HL-60/S4 treated with retinoic acid at 250 ng/mL for 4 days and 3 days (cell line): ENCODE measurements around the gene PIK3C2G.
"Not testable (repeated sequence)": the region's sequence is repeated elsewhere in the genome, so short reads cannot be mapped to it uniquely, and the experiment has no call there.

Source experiments
- in situ Hi-C: fragments of 300-500 bp; cut with MboI; formaldehyde crosslinking; loops from 2 replicates; pipeline ENCODE4 v1.7.0; 2022; ENCODE audit warnings: low sequenced_read_pairs

PIK3C2G gene

DNA sequence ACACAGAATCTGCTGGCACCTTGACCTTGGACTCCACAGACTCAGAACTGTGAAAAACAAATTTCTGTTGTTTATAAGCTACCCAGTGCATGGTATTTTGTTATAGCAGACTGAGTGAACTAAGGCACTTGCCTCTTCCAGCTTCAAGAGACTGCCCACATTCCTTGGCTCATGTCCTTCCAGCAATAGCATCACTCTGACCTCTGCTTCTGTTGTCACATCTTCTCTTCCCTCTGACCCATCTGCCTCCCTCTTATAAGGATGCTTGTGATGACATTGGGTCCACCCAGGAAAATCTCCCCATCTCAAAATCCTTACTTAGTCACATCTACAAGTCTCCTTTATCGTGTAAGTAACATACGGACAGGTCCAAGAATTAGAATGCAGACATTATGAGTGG, 200.4 kb downstream of the PIK3C2G start:
- in situ Hi-C loops, result no loop called here

DNA sequence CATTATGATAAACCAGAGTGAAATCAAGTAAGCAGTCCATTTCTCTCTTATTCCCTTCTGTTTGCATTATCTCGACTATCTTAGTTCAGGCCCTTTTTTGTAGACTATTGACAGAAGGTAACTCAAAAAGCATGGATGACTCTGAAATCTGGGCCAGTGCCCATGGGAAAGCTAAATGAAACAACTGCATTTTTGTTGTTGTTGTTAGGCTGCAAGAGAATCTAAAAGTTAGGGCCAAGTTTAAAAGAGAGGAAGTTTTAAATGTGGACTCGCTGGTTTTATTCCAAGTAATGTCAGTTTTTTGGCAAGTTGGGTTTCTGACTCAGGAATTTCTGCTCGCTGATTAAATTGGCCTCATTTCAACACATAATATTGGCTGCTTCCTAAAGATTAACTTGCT, 201.1 kb downstream of the PIK3C2G start:
- in situ Hi-C loops, result no loop called here

DNA sequence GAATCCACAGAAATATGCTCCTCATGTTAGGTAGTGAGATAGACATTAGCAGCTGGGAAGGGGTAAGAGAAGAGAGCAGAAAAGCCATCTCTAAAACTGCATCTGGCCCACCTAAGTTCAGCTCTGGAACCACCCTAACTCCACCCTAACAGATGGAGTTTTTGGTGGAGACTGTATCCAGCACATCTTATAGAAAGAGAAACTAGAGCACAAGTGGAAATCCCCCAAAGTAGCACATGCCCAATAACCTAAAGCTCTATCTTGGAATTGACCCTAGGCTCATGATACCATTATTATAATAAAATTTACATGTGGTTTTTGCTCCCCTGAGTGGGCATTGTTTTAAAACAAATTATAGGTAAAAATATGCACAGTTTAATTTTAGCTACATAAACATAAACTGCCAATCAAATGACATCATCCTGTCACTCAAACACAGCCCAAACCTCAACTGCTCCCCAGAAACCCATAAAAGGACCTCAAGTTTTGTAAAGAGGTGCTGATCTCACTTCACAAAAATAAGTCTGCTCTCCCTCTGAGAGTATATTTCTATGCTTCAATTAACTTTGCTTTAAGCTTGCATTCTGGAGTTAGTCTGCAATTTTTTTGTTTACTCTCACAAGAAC, 206.4 kb downstream of the PIK3C2G start:
- in situ Hi-C loops, result no loop called here

DNA sequence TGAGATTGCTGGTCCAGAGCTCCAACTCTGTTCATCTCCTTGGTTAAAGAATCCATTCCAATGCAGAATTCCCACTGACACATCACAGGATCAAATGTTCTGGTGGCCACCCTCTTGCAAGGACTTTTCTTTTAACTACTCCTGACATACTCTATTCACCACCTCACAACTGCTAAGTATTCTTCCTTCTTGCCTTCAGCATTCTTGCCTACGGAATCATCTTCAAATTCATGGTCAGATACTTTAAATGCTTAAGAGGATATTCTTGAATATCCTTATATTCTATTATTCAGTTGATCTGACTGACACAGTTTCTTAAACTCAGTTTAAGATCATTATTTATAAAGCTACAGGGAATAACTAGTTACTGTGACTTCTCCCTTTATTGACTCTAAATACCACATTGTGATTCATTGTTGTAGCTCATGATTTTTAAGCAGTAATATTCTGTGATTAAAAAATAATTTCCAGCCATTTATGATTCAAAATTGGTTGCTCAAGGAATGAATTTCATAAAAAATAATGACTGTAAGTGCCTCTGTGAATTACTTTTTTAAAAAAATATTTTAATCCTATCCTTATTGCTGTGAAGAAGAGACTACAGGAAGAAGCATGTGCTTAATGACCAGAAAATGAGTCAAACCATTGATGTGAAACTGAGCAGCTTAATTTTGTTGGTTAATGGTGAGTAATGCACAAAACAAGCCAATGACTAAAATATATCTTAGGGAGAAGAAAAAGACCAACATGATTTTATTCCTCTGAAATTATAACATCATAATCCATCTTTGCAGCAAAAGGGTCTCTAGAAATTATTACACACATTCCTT, 207.1 kb downstream of the PIK3C2G start:
- in situ Hi-C loops, result no loop called here

DNA sequence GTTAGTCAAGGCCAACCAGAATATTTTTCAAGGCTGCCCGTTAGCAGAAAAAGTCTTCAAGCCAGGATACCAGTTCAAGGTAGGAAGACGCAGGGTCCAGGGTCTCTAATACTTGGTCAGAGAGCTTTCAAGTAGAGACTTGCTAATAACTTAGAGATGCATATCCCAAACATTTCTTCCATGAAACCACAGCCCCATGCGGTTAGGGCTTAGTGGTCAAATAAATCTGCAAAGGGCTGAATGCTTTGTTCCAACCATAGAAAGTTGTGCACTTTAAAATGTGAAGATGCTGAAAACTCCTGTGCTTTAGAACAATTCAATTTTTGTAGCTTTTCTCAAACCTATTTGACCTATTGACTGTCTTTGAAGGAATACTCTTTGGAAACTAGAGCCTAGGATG, 208.9 kb downstream of the PIK3C2G start:
- in situ Hi-C loops, result no loop called here

DNA sequence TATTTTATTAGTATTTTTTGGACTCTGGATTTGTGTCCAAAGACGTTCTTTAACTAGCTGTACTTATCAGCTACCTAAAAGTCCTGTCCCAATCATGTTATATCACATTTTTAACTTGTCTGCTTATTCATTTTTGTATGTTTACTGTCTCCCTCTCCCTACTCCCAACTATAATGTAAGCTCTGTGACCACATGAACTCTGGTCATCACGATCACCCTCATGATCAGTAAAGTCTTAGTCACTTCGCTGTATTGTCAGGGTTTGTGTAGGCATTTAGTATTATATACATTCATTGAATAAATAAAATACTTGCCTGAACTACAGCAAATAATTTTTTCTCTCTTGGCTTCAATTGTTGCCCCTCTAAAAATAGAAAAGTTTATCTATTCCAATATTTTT, 211.0 kb downstream of the PIK3C2G start:
- in situ Hi-C loops, result no loop called here

DNA sequence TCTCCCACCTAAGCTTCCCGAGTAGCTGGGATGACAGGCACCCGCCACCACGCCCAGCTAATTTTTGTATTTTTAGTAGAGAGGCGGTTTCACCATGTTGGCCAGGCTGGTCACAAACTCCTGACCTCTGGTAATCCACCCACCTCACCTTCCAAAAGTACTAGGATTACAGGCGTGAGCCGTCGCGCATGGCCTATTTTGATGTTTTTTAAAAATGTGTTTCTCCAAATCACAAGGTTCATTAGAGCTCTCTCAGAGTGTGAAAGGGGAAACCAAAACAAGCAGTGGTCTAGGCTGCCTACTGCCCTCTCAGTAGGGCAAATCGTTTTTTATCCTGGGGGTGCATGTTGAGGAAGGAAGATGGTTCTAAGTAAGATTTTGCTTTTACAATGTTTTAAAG, 211.5 kb downstream of the PIK3C2G start:
- in situ Hi-C loops, result no loop called here

DNA sequence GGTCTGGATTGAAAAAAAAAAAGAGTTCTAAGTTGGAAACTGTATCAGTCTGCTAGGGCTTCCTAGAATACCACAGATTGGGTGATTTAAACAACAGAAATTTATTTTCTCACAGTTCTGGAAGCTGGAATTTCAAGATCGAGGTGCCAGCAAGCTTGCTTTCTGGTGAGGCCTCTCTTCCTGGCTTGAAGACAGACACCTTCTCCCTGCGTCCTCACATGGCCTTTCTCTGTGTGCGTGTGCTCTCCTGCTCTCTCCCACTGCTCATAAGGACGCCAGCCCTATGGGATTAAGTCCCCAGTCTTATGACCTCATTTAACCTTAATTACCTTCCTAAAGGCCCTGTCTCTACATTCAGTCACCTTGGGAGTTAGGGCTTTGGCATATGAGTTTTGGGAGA, 215.5 kb downstream of the PIK3C2G start:
- in situ Hi-C loops, result no loop called here

DNA sequence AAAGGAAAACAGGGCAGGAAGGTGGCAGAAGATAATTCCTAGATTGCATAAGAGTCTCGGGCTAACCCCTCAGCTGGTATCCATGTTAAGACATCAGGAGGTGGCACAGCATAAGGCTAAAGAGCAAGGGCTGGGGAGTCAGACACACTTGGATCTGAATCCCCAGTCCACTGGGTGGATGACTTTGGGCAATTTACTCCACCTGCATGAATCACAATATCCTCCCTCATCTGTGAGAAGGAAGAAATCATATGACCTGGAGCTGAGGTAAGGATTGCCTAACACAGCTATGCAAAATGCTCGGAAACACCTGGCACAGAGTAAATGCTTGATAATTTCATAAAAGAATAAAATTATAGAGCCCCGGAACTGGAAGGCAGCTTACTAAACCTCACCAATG, 217.9 kb downstream of the PIK3C2G start:
- in situ Hi-C loops, result no loop called here

DNA sequence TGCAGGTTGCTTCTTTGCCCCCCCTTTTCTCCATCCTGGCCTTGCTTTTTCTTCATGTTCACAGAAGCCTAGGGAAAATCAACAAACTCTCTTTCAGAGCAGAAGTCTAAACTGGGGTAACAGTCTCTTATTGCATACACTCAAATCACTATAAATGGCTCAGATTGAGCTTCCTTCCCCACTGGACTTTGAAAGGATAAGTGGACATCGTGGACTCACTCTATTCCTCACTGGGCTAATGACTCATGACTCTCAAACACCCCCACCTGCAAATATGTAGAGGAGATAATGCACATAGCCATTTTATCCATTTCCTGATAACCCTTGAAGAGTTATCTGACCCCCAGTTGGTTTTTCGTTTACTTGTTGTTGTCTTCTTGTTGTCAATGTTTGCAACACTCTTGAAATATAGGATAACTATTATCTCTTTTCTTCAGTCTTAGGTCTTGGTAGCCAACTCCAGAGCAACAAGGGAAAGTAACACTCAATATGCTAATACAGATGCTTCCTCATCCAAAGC, 221.3 kb downstream of the PIK3C2G start:
- in situ Hi-C loops, result no loop called here

DNA sequence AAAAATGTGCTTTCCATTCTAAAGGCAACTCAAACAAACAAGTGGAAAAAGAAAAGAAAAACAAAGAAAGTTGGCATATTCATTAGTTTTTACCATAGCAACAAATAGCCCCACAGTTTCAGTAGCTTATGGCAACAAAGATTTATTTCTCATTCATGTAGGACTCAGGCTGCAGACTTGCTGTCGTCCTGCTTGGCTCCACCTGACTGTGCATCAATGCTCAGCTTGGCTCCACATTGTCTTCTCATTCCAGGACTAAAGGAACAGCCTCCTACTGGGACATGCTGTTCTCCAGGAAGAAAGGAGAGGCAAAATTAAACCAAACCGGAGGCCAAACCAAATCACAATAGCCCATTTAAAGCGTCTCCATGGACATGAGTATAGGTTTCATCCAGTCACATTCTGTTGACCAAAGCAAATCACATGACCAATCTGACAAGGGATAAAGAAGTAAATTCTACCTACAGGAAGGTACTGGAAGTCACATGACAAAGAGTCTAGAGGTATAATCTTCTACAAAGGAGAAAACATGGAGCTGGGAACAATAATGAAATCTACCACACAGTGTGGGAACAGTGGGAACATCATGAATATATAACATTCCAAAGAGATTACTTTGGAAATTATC, 222.5 kb downstream of the PIK3C2G start:
- in situ Hi-C loops, result no loop called here

DNA sequence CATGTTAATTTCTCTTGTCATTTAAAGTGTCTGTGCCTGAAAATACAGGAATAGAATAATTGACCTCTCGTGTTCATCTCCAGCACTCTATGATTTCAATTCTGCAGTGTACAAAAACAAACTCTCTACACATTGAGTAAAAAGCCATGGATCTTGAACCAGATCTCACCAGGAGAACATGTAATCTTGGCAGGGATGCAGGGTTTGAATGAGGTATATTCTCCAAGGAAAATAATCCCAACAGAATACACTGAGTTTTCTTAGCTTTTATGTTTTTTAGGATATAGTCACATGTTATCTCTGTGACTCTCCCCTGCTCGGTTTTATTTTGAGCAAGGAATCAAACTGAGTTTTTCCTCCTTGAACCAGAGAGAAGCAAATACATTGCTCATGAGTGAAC, 224.7 kb downstream of the PIK3C2G start:
- in situ Hi-C loops, result no loop called here

DNA sequence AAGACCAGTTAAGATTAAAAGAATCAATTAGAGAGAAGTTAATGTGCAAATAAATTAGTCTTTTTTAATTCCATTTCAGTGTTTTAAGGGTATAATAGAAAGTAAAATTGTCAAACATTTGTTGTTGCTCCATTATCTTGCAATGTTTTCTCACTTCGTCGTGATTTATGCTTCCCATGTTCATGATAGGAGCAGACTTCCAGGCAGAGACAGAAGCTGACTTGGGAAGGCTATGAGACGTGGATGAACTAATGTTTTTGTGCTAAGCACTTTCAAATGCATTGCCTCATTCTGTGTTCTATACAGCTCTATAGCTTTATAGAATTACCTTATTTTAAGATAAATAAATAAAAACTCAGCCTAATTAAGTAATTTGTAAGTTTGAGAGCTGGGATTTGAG, 226.2 kb downstream of the PIK3C2G start:
- in situ Hi-C loops, result no loop called here

DNA sequence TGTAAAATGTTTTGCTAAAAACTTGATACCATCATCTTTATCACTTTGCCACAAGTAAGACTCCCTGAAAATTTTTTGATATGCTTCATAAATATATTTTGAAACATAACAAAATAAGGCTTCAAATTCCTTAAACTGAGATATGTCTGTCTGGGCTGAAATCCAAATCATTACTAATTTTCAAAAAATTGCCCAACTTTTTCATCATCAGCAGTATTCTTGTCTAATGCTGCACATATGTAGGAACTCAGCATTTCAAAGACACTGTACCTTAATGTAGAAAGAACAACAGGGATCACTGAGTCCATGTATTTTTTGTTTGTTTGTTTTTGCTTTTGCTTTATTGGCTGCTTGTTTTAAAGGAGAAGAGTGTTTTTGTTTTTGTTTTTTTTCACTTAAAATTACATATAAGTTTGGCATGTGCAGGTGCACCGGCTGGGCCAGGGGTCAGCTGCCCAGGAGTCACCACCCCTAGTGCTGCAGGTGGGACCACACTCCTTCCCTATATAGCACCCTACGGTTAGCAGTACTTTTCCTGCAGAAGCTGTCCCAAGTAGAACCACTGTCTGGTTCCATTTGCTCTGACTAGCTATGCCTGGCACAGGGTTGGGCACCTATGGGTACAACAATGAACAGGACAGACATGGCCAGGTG, 231.2 kb downstream of the PIK3C2G start:
- in situ Hi-C loops, result no loop called here

DNA sequence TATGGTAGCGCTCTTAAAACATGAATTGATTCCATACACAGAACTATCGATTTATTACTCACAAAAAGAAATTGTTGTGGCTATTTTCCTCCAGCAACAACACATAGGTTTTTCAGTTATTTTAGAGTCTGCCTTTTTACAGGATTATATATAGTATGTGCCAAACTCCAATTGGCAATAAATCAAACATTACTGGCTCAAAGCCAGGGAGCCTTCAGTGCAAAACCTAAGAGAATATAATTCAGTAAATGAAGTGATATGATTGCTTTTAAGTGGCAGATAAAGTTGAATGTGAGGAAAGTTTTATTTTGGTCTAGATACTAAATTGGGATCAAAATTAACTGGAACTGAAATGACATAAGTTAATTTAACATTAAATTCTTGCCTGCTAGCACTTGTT, 234.8 kb downstream of the PIK3C2G start:
- in situ Hi-C loops, result no loop called here

DNA sequence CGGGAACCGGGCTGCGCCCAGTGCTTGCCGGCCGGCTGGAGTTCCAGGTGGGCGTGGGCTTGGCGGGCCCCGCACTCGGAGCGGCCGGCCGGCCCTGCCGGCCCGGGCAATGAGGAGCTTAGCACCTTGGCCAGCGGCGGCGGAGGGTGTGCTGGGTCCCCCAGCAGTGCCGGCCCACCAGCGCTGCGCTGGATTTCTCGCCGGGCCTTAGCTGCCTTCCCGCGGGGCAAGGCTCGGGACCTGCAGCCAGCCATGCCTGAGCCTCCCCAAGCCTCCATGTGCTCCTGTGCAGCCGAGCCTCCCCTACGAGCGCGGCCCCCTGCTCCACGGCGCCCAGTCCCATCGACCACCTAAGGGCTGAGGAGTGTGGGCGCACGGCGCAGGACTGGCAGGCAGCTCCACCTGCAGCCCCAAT, 238.8 kb downstream of the PIK3C2G start:
- in situ Hi-C loops, result not testable (repeated sequence)

DNA sequence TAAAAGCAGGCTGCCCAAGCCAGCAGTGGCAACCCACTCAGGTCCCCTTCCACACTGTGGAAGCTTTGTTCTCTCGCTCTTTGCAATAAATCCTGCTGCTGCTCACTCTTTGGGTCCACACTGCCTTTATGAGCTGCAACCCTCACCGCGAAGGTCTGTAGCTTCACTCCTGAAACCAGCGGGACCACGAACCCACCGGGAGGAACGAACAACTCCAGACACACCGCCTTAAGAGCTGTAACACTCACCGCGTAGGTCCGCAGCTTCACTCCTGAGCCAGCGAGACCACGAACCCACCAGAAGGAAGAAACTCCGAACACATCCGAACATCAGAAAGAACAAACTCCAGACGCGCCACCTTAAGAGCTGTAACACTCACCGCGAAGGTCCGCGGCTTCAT, 239.4 kb downstream of the PIK3C2G start:
- in situ Hi-C loops, result not testable (repeated sequence)

DNA sequence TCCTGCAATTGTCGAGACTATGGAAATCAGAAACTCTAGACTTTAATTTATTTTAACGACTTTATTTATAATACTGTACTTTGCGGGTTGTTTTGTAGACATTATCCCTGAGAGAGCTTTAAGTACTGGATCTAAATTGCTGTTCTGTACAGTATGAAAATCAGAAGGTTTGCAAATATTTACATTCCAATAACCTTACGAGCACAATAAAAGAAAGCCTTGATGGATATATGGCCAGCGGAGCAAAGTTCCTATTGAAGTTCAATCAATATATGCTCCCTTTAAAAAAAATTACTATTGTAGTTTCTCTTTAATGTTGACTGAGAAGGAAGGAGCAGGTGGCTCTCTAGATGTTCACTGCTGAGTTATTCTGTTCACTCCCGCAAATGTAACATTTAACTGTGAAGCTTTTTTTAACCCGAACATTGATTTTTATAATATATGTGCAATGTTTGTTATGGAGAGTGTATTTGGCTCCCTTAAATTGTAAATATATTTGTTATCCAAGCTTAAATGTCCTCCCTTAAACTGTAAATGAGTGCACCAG, 241.2 kb downstream of the PIK3C2G start:
- in situ Hi-C loops, result no loop called here

DNA sequence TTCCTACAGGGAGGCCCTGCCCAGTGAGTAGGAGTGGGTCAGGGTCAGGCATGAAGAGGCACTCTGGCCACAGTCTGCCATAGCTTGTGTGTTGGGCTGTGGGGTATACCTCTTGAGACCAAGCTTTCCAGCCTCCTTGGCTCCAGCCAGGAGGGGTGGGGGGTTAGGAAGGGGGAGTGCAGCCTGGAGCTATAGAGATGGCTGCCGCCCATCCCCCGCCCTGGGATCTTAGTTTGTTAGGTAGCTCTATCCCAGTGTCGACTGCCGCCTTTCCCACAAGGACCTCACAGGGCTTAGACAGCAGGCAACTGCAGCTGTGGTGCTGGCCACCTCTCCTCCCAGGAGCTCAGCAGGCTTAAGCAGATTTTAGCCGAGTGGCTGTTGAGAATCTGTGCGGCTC, 260.1 kb downstream of the PIK3C2G start:
- in situ Hi-C loops, result no loop called here

DNA sequence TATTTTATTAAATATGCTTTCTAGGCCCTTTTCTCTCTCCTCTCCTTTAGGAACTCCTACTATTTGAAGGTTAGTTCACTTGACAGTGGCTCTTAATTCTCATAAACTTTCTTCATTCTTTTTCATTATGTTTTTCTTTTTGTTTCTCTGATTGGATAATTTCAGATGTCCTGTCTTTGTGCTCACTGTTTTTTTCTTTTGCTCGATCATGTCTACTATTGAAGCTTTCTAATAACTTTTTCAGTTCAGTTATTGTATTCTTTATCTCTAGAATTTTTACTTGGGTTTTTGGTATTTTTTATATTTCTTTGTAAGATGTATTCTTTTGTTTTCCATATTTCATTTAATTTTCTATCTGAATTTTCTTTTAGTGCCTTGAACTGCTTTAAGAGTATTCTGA, 261.5 kb downstream of the PIK3C2G start:
- in situ Hi-C loops, result no loop called here

DNA sequence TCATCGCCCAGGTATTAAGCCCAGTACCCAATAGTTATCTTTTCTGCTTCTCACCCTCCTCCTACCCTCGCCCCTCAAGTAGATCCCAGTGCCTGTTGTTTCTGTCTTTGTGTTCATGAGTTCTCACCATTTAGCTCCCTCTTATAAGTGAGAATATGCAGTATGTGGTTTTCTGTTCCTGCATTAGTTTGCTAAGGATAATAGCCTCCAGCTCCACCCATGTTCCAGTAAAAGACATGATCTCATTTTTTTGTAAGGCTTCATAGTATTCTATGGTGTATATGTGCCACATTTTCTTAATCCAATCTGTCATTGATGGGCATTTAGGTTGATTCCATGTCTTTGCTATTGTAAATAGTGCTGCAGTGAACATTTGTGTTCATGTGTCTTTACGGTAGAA, 281.2 kb downstream of the PIK3C2G start:
- in situ Hi-C loops, result not testable (repeated sequence)
